Measurements from ENCODE around the gene SATL1. TPM values are rescaled to one million over a fixed set of nuclear protein-coding genes. Genes with fewer than 3 reads are reported as not detected.

The SATL1 gene
- total and polyA plus RNA-seq, 9 of the 15 experiments (the other 6 are each of a cell fraction or from before 2014, with no cell fraction given) = 0.03 to 0.07 (median 0.05) TPM; not detected in 3

DNA sequence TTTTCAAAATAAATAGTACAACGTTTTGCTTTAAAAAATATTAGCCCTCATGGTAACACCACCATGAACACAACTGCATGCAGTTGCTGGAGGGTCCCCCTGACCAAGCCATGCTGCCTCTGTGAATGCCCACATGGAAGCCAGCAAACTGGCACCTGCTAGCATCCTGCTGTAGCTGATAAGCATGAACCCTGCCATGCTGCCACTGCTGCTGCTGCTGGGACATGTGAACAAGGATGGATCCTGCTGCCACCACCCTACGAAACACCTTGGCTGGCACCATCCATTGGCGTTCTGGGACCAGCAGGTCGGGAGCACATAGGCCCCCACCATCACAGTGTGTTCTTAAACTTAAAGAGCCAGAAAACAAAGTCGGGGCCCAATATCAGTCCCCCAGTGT, 83.9 kb downstream of the SATL1 start:
- no peak overlapping the region for H3K9ac ChIP-seq (ENCODE audit: insufficient read depth in 1 of 2, low read depth in 2 of 2, low read length in 2 of 2)
- POLR2A ChIA-PET = no interaction called here
- H2AFZ ChIP-seq (ENCODE audit: low read depth, low read length) = no peak overlapping the region
- no peak for TF ChIP-seq XRCC3 (IDR thresholded peaks at IDR 0.05)
- TF ChIP-seq CAMTA2 (CRISPR knock-in tag; conservative IDR thresholded peaks at IDR 0.05) = no peak
- no peak for TF ChIP-seq ZC3H4 (CRISPR knock-in tag; IDR thresholded peaks at IDR 0.05; ENCODE audit: borderline replicate concordance)
- no peak for TF ChIP-seq TRIM28 (IDR thresholded peaks at IDR 0.05)
- H3K4me2 ChIP-seq (ENCODE audit: insufficient read depth, low read length) = no peak overlapping the region
- in situ Hi-C loops (cut with MboI) (no loop called here), intact Hi-C loops (cut with micrococcal nuclease) (no loop called here)
- no peaks in the 10 kb centered on the region for H3K9me3 ChIP-seq (replicated peaks; ENCODE audit: control insufficient read depth, insufficient read depth, low read depth, low read length)
- no peaks in the 10 kb centered on the region for H3K9me1 ChIP-seq (ENCODE audit: control insufficient read depth, insufficient read depth, low read length)
- H3K27ac ChIP-seq (ENCODE audit: extremely low read depth, low read depth, low read length) = no peak overlapping the region
- 0% methylated on average over 4 of the region's 5 CpGs for WGBS (ENCODE audit: insufficient coverage, low coverage, missing lambda C conversion rate)
- no TSS peak for BruUV-seq (replicated peaks)
- no peak for ATAC-seq
- CTCF ChIA-PET (ENCODE audit: low intra/inter-chr PET ratio) = no interaction called here
- no peak for FAIRE-seq
- H3K4me1 ChIP-seq (replicated peaks in 1 of 2; ENCODE audit: control insufficient read depth in 2 of 2, insufficient read depth in 2 of 2, low read length in 2 of 2) = no peaks in the 10 kb centered on the region
- no peaks in the 10 kb centered on the region for H4K20me1 ChIP-seq (replicated peaks; ENCODE audit: control insufficient read depth, insufficient read depth, low read length)
- H3K27me3 ChIP-seq (ENCODE audit: control insufficient read depth in 2 of 2, insufficient read depth in 2 of 2, low read length in 2 of 2) = no peaks in the 10 kb centered on the region
- H3K4me3 ChIP-seq = no peak overlapping the region
- H3K36me3 ChIP-seq (ENCODE audit: control insufficient read depth, insufficient read depth, low read length) = no peaks in the 10 kb centered on the region
- DNase-seq (ENCODE audit: extremely low read depth in 1 of 4, low spot score in 3 of 4) = no peak
- H3K79me2 ChIP-seq (ENCODE audit: control insufficient read depth, insufficient read depth, low read length) = no peaks in the 10 kb centered on the region

DNA sequence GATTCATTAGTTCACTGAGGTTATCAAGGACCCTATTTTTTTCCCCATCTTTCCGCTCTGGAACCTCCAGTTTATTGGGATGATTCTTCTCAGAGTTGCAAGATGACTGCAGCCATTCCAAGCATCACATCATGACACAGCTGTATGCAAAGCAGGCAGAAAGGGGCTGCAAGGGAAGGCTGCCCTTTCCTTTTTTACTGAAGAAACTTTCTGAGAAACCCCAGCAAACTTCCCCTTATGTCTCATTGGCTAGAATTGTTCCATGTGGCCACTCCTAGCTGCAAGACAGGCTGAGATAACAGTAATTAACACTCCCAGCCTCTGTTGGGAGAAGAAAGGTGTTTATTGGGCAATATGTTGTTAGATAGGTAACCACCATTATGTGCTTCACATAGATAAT, 102.6 kb downstream of the SATL1 start:
- H3K9me3 ChIP-seq (replicated peaks; ENCODE audit: control insufficient read depth, insufficient read depth, low read depth, low read length) = no peaks in the 10 kb centered on the region
- ATAC-seq (no peak), DNase-seq (ENCODE audit: extremely low read depth in 1 of 4, low spot score in 3 of 4) (no peak), FAIRE-seq (no peak)
- no peaks in the 10 kb centered on the region for H4K20me1 ChIP-seq (replicated peaks; ENCODE audit: control insufficient read depth, insufficient read depth, low read length)
- H3K9ac ChIP-seq (ENCODE audit: insufficient read depth in 1 of 2, low read depth in 2 of 2, low read length in 2 of 2) = no peak overlapping the region
- H3K4me1 ChIP-seq (replicated peaks in 1 of 2; ENCODE audit: control insufficient read depth in 2 of 2, insufficient read depth in 2 of 2, low read length in 2 of 2) = no peaks in the 10 kb centered on the region
- no peaks in the 10 kb centered on the region for H3K79me2 ChIP-seq (ENCODE audit: control insufficient read depth, insufficient read depth, low read length)
- no peaks in the 10 kb centered on the region for H3K27me3 ChIP-seq (ENCODE audit: control insufficient read depth in 2 of 2, insufficient read depth in 2 of 2, low read length in 2 of 2)
- TF ChIP-seq NFYB (IDR thresholded peaks at IDR 0.05; ENCODE audit: extremely low read depth, insufficient read length) (peak; percentile 18), NONO (IDR thresholded peaks at IDR 0.05; ENCODE audit: low read depth in 2 of 2, low read length in 1 of 2) (no peak)
- no peak overlapping the region for H3K27ac ChIP-seq (ENCODE audit: extremely low read depth, low read depth, low read length)
- no peaks in the 10 kb centered on the region for H3K9me1 ChIP-seq (ENCODE audit: control insufficient read depth, insufficient read depth, low read length)
- POLR2A ChIA-PET = no interaction called here
- no peaks in the 10 kb centered on the region for H3K36me3 ChIP-seq (ENCODE audit: control insufficient read depth, insufficient read depth, low read length)
- intact Hi-C loops (cut with micrococcal nuclease) = no loop called here
- no TSS peak for BruUV-seq (replicated peaks)
- CTCF ChIA-PET (ENCODE audit: low intra/inter-chr PET ratio) = no interaction called here
- no peak overlapping the region for H3K4me2 ChIP-seq (ENCODE audit: insufficient read depth, low read length)
- H2AFZ ChIP-seq (ENCODE audit: low read depth, low read length) = no peak overlapping the region
- WGBS (ENCODE audit: insufficient coverage, low coverage, missing lambda C conversion rate) = 0% methylated on average over 1 of the region's 1 CpG
- H3K4me3 ChIP-seq = no peak overlapping the region
- in situ Hi-C loops (cut with MboI) = no loop called here

Measured in K562 (cell line).